ENCODE measurements around the gene PDAP1.
A peak's percentile ranks its signal among the peaks of the same experiment; 100 is the strongest.
"Not testable (repeated sequence)": the region's sequence is repeated elsewhere in the genome, so short reads cannot be mapped to it uniquely, and the experiment has no call there.

Gene PDAP1

DNA sequence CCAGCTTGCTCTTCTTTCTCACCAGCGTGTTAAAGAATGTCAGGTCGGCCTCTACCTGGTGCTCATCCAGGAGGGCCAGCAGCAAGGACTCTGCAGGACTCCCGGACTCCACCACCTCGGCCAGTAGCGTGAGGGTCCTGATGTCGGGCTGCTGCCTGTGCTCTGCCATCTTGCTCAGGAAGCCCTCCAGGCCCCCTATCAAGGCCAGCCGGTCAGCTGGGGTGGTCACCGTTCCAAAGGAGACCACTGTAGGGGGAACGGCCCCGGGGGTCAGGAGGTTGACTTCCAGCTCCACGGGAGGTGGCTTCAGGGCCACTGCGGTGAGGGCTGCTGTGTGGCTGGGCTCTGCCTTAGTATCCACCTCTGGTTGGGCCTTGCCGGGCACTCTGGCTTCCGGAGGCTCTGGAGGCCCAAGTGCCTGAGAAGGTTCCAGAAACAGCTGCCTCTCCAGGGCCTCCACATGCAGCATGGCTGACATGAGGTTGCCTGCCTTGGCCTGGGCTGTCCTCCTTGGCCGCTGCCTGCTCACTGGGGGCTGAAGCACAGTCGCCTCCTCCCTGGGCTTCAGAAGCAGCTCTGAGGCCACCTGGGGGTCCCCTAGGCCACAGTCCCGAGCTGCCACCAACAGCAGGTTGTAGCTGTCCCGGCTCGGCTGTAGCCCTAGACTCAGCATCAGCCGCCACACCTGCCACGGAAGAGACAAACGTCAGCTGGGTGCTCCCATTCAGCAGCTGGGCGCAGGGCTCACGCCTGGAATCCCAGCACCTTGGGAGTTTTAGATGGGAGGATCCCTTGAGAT is 16.7 kb upstream of the PDAP1 start:
- no peak for DNase-seq

DNA sequence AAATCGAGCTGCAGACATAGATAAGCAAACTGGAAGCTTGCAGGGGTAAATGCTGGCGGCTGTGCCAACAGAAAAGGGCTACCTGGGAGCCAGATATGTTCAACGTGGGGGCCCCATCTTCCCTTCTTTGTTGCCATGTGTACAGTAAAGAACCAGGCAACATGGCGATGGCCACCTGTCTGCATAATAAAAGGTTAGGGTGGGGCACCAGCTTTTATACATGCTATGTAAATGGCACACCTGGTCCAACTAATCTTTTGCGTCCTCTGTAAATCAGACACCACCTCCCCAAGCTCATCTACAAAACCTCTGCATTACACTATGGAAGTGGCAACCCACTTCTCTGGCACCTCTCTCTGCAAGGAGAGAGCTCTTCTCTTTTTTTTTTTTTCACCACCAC is 14.2 kb upstream of the PDAP1 start:
- peak; percentile 69 for DNase-seq

DNA sequence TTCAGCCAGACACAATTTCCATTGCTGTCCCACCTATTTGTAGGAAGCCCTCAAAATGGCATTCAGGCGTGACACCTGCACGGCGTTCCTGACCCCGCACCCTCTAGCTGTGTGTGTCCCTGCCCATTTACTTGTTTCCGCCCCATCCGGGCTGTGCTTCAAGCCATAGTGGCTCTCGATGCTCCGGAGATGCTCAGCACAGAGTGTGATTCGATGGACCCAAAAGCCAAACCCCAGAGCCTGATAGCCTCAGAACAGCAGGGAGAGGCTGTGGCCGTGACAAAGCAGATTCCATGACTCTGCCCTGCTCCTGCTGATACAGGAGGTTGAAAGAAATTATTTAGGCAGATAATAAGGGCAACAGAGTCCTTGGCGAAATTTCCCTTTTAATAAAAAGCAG is 13.8 kb upstream of the PDAP1 start:
- DNase-seq, result peak; percentile 65

DNA sequence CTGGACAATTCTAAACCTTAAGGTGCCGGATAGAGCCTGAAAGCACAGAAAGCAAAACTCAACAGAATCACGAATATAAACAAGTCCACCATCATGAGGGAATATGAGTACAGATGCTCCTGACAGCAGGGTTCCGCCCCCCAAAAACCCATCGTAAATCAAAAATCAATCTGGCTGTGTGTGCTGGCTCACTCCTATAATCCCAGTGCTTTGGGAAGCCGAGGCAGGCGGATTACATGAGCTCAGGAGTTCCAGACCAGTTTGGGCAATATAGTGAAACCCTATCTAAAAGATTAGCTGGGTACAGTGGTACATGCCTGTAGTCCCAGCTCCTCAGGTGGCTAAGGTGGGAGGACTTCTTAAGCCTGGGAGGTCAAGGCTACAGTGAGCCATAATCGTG is 12.6 kb upstream of the PDAP1 start:
- no peak for DNase-seq

DNA sequence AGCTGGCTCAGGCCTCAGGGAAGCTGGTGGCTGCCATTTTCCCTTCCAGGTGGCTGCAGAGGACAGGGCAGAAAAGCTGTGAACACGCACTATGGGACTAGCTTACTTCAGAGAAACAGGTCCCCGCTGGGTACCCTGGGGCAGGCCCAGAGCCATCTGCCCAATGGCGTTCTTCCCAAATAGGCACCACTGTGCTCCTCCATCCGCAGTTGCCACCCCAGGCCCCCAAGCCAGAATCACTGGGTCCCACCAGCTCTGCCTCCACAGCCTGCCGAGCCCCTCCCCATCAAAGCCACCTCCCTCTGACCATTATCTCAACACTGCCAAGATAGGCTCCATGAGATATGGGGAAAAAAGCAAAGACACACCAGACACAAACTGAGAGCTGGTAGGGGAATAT is 11.8 kb upstream of the PDAP1 start:
- DNase-seq, result no peak

DNA sequence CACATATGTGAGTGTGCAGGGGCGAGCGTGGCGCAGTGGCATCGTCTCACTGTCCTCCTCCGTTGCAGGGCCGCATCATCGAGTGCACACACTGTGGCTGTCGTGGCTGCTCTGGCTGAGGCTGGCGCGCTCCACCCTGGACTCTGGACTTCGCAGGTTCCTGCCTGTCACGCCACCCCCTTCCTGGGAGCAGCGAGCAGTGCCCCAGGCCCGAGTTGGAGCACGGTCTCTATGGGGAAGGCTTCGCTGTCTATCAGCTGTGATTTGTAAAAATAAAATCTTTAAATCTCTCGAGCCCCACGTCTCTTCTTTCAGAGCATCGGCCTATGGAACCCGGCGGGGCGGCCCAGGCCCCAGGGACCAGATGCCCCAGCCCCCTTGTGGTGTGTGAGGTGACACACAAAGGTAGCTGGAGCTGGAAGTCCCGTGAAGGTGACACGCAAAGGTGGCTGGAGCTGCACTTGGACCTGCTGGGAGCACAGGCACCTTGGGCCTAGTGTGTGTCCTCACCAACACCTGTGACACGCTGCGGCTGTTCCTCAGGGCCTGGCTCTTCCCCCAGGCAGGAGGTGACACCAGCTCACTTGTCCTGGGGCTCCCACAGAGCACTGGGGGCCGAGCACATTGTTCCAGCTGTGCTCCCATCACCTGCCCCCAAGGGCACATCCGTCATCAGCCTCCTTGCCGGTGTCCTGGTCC is 11.1 kb upstream of the PDAP1 start:
- DNase-seq, result no peak

DNA sequence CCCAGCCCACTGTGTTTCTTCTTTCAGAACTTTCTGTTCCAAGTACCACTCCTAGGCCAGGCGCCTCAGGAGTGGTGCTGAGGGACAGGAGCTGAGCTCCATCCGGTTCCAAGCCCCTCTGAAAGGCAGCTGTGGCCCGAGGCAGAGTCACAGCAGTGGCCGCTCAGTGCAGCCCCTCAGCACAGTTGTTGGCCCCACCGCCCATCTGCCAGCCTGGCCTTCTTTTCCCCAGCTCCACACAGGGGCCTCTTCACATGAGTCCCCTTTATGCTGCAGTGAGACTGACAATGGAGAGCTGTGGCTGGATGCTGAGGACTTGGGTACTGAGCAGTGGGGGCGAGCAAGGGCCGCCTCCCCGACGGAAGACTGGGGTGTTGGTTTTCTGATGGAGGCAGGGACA is 9.9 kb upstream of the PDAP1 start:
- DNase-seq, result no peak

DNA sequence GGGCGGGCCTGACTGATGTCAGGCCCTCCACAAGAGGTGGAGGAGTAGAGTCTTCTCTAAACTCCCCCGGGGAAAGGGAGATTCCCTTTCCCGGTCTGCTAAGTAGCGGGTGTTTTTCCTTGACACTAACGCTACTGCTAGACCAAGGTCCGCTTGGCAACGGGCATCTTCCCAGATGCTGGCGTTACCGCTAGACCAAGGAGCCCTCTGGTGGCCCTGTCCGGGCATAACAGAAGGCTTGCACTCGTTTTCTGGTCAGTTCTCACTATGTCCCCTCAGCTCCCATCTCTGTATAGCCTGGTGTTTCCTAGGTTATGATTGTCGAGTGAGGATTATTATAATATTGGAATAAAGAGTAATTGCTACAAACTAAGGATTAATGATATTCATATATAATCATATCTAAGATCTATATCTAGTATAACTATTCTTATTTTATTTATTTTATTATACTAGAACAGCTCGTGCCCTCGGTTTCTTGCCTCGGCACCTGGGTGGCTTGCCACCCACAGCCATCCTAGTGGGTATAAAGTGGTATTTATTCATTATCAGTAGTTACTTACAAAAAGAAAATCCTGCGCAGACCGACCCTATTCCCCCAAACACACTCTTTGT is 7.2 kb upstream of the PDAP1 start:
- DNase-seq, result not testable (repeated sequence)

DNA sequence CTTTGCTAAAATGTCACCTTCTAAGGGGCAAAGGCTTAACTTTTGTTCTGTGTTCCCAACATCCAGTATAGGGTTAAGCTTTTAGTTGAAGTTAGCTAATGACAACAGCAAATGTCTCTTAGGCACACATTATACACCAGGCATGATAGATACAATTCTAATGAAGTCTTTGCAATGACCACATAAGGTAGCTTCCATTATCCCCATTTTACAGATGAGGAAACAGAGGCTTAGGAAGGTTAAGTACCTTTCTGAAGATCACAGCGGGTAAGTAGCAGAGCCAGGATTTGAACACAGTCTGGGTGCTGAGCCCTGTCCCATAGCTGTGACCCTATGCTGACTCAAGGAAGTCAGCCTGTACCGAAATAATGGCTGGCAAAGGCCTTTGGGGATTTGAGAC is 2.2 kb upstream of the PDAP1 start:
- no peak for DNase-seq

DNA sequence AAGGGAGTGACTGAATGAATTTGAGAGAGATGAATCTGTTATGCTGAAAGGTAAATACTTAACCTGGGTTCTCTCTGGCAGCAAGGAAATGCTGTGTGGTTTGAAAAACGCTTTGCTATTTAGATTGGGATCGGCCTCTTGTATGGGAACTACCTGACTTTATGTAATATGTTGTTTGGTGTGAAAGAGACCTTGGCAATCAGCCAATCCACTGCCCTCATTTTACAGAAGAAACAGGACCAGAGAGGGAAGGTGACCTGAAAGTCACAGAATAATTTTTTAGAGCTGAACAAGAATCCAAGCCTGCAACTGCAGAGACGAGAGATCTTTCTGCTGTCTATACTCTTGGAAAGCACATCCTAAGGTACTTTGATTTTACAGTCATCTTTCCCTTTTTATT is 1.4 kb upstream of the PDAP1 start:
- DNase-seq, result peak; percentile 10

DNA sequence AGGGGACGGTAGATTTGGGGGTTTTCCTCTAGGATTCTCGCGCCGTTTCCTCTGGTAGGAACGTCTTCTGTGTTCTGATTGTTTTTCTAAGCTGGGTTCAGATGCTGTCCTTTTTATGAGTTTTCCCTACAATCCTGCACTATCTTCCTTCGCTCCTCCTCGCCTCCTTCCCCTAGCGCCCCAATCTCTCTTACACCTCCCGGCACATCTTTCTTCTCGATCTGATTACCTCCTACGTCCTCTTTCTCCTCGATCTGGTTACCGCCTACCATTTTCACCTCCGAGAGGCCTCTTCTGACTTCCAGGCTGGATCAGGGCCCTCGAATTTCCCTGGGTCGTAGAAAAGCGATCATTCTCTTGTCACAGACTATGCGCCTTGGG is 785 bp upstream of the PDAP1 start:
- no peak for DNase-seq

DNA sequence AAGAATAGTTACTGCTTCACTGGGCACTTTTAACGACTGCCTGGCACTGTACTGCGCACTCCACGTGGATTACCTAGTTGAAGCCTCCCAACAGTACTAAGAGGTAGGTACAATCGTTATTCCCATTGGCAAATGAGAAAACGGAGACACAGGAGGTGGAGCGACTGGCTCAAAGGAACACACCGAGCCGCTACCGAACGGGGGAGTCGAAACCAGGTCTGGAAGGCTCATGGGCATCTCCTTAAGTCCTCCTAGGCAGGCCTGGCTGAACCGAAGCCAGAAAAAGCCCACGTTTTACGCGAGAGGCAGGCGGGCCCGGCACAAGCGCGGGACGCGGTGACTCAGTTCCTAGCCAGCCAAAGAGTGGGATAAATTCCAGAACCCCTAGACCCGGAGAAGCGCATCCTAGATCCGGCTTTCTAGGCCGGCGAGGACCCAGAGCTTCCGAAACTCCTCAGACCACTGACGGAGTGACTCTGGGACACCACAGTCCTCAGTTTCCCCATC is 472 bp downstream of the PDAP1 start:
- peak; percentile 20 for DNase-seq

DNA sequence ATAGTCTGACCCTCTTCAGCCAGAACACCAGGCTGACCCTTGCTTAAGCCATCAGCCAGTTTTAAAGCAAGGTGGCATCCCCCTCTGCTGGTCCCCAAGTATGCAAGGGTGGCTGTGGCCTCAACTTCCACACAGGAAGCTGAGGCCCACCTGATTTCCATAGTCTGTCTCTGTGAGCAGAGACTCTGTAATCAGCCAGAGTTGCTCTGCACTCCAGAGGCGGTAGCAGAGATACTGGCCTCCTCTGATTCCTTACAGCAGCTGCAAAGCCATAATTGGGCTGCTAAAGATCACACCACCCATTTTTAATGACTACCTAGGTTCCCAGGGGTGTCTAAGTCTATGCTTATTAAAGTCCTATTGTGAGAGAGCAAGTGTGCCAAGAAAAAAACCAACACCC is 1.8 kb downstream of the PDAP1 start:
- DNase-seq, result no peak

DNA sequence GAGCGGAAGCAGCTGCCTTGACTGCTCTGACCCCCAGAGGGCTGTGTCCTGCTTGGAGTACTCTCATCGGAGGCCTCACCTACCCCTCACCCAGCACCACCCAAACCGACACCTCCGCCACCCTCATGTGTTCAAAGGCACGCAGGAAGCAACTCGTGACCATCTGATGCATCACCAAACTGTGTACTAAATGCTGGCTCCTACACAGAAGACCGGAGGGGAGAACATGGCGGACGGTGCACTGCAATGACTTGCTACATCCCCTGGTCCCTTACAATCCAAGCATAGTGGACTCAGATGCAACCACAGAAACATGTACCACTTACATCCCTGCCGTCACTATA is 3.4 kb downstream of the PDAP1 start:
- no peak for DNase-seq

DNA sequence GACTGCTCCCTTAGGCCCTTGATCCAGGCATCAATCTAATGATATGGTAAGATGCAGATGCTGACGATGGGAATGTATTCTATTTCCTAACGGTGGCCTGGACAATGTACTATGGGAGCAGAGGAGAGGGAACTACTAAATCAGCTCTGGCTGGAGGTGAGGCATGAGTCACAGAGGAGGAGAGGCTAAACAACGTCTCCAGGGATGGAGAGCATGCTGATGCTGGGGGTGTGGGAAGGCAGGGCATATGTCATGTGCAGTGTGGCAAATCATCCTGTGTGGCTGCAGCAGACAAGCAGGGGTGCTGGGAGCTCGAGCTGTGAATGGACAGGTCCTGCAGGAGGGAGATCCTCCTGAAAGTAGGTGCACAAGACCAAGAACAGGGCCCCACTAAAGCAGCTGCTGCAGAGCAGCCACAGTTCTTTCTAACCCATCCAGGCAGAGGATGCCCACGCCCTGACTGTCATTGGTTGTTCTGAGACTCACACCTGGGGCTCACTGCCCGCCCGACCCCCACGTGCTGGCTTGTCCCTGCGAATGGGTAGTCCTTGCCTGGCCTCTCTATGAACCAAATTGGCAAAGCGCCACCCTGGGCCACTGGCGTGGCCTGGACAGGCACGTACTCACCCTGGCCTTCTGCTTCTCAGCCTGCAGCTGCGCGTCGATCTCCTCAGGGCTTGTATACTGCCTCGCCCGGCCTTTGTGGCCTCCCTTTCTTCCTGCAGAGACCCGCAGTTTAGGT is 4.0 kb downstream of the PDAP1 start:
- DNase-seq, result no peak

DNA sequence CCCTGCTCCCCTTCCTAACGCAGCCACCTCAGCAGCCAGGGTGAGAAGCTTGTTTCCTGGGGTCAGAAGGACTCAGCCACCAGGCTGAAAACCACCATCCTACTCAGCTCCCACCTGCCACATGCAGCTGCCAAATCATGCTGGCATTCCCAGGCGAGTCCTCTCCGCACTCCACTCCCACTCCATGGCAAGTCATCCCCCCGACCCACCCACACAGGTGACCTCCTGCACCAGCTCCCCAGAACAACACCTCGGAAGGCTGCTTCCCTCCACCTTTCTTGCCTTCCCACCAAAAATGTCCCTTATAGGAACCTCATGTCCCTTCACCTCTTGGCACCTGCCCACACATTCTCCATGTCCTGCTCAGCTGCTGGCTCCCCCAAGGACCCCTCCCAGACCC is 4.6 kb downstream of the PDAP1 start:
- no peak for DNase-seq

DNA sequence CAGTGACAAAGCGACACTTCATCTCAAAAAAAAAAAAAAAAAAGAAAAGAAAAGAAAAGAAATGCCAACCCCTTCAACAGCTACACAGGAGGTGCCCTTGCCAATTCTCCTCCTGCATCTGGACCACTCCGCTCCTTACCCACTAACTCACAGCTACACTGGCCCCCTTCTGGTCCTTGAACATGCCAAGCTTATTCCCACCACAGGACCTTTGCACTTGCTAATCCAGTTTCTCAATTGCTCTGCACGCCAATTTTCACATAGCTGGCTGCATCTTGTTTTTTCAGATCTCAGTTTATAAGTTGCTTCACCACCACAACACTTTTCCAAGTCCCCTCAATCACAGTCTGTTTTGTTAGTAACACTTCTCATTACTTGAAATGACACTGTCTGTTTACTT is 5.5 kb downstream of the PDAP1 start:
- no peak for DNase-seq

DNA sequence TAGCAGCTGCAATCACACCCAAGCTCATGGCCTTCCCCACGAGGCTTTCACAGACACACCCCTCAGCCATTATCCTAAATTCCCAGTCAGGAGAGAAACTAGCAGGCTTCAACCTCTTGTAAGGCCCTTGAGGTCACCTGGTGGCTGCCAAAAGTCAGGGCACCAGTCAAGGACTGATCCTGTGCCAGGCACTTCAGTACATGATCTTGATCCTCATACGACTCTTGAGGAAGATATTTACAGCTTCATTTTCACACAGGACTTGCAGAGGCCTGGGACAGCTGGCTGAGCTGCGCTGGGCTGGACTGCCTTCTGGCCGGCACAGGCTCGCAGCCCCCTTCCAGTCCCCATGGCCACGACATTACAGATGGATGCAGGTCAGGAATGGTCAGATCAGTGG is 8.8 kb downstream of the PDAP1 start:
- no peak for DNase-seq

DNA sequence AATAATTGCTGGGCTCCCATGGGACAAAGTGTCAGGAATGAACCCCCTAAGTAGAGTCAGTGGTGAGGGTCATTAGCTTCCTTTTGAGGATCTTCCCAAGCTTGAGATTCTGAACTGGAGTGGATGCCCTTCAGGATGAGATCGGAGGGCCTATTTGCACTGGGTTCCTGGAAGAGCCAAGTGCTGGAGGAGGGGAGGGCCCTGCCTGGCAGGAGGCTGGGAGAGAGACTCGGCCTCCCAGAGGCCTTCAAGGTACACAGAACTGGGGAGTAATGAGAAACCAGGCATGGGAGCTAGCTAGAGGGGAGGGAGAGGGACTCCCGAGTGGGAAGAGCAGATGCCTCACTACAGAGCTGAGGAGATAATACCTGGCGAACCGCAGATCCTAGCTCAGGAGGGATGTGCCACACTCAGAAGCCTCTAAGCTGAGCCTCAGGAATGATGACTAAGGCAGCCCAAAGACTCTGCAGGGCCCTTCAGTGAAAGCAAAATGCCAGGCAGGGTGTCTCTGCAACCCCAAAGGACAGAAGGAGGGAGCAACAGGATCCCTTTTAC is 9.4 kb downstream of the PDAP1 start:
- DNase-seq, result no peak

DNA sequence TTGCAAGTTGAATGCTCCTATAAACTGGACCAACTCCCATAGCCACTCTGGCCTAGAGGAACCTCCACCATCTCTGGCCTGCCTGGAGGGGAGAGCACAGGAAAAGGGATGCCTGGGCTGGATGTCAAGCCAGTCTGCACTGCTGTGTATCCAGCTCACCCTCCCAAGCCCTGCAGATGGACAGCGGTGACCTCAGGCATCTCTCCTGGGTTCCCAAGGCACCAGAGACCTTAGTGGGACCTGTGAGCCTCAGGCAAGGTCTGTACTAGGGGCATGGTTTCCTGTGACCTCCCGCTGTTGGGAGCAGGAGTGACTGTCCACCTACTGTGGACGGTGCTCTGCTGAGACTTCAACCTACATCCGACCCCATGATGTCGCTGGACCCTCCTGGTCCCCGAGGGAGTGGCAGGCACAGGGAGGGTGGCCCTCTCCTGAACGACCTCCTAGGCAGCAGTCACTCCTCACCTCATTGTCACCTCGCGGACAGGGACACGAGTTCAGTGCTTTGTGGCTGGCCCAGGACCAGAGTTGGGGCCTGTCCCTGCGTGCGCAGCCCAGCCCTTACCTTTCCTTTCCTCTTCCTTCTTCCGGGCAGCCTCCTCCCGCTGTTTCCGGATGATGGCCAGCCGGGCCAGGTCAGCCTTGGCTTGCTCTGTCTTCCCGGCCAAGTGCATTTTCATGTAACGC is 11.0 kb downstream of the PDAP1 start:
- DNase-seq, result no peak

DNA sequence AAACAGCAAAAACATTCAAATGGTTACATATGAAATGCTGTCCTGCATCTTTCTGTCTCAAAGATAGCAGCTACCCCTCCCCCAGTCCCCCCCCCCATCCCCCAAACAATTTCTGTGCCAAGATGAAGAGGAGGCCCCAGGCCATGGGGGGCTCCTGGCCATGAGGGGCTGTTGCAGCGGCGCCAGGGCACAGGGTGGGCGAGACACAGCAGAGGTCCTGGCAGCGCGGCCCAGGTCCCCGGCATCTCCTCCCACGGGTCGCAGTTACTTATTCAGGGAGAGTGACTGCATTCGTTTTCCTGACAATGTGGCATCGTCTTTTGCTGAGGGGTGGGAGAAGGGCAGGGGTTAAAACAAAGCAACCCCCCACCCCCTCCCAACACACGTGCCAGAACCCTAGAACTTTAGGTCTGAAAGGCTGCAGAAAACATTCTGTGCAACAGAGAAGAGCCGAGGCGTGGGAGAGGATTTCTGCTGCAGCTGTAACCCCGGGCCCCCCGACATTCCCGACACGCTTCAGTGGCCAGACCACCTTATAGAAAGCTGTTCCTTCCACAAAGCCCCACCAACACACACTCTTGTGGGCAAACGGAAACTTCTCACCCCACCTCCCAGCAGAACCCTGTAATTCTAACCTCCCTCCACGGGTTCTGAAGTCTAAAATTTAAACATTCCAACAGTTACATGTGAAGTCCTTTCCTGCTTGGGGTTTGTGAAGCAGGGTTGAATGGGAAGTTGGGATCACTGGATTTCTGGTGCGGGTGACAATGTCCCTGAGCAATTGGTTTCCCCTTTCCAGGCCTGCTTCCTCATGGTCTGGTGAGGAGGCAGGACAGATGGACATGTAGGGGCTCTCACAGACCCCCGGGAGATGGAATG is 11.7 kb downstream of the PDAP1 start:
- DNase-seq, result no peak
